HFFc6 (cell line): ENCODE data around the gene HSP90B1. TPM values are rescaled to one million over a fixed set of nuclear protein-coding genes. Genes with fewer than 3 reads are reported as not detected.

Experiments
- DNase-seq: peaks from one replicate; pipeline ENCODE4 v3.0.0-alpha.2; 2018
- H3K27ac Mint-ChIP-seq: 2 replicates; pipeline ENCODE4 v1.8.0; 2020; ENCODE audit warnings: mild to moderate bottlenecking, mixed read lengths
- H3K27me3 Mint-ChIP-seq: 2 replicates; pipeline ENCODE4 v1.8.0; 2021; ENCODE audit warnings: mild to moderate bottlenecking, moderate library complexity, mixed read lengths; ENCODE audit not compliant: insufficient read depth
- H3K36me3 Mint-ChIP-seq: 2 replicates; pipeline ENCODE4 v1.8.0; 2021; ENCODE audit warnings: low read depth, mixed read lengths
- H3K4me1 Mint-ChIP-seq: 2 replicates; pipeline ENCODE4 v1.8.0; 2020; ENCODE audit warnings: low read depth, mixed read lengths
- H3K4me3 Mint-ChIP-seq: 2 replicates; pipeline ENCODE4 v1.8.0; 2020; ENCODE audit warnings: mild to moderate bottlenecking, moderate library complexity, mixed read lengths
- H3K9me3 Mint-ChIP-seq: 2 replicates; pipeline ENCODE4 v1.8.0; 2020; ENCODE audit warnings: mild to moderate bottlenecking, mixed read lengths
- total RNA-seq, 6 experiments: library from RNA; stranded (reverse); fragmentation: NEBNext Ultra II Directional; extraction: Animal tissue kit (Norgen Biotek cat#: 25700); gene quantifications; 2 replicates in 1 of 6; 3 replicates in 5 of 6; pipeline ENCODE4 v1.2.3, GENCODE V29; 2021
- TF ChIP-seq, protein P1 (sequence below): fragments of 200-600 bp; sonication (generic); IDR thresholded peaks from 2 replicates; pipeline ENCODE4 v1.5.0; 2021; ENCODE audit warnings: antibody characterized with exemption, mild to moderate bottlenecking

The HSP90B1 gene
- total RNA-seq, 6 experiments from 2014 or later, result 1,001 to 1,318 (median 1,069) TPM

DNA sequence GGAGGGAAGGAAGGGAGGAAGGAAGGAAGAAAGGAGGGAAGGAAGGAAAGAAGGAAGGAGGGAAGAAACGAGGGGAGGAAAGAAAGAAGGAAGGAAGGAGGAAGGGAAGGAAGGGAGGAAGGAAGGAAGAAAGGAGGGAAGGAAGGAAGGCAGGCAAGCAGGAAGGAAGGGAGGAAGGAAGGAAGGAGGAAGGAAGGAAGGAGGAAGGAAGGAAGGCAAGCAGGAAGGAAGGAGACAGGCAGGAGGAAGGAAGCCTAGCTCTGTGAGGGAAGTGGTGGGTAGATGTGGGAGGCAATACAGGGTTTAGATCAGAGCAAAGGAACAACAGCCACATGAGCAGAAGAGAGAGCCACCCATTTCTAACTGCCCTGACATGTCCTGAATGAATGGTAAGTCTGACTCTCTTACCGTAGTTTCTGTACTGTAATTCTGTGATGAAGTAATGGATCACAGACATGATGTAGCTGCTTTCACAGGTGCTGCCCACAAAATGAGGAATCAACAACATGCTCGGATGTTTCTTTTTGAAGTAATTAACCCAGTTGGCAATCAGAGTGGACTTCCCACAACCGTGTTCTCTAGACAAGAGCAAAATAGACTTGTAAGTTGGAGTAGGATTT lies 24.4 kb upstream of the HSP90B1 start:
- peaks cover 9% of the 10 kb centered on the region for H3K27me3 Mint-ChIP-seq
- TF ChIP-seq, protein P1, sequence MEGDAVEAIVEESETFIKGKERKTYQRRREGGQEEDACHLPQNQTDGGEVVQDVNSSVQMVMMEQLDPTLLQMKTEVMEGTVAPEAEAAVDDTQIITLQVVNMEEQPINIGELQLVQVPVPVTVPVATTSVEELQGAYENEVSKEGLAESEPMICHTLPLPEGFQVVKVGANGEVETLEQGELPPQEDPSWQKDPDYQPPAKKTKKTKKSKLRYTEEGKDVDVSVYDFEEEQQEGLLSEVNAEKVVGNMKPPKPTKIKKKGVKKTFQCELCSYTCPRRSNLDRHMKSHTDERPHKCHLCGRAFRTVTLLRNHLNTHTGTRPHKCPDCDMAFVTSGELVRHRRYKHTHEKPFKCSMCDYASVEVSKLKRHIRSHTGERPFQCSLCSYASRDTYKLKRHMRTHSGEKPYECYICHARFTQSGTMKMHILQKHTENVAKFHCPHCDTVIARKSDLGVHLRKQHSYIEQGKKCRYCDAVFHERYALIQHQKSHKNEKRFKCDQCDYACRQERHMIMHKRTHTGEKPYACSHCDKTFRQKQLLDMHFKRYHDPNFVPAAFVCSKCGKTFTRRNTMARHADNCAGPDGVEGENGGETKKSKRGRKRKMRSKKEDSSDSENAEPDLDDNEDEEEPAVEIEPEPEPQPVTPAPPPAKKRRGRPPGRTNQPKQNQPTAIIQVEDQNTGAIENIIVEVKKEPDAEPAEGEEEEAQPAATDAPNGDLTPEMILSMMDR, result no peak
- H3K9me3 Mint-ChIP-seq, result no peaks in the 10 kb centered on the region
- peaks cover 35% of the 10 kb centered on the region for H3K4me1 Mint-ChIP-seq
- H3K4me3 Mint-ChIP-seq, result no peak overlapping the region
- H3K27ac Mint-ChIP-seq, result no peak overlapping the region
- DNase-seq, result no peak
- no peaks in the 10 kb centered on the region for H3K36me3 Mint-ChIP-seq

DNA sequence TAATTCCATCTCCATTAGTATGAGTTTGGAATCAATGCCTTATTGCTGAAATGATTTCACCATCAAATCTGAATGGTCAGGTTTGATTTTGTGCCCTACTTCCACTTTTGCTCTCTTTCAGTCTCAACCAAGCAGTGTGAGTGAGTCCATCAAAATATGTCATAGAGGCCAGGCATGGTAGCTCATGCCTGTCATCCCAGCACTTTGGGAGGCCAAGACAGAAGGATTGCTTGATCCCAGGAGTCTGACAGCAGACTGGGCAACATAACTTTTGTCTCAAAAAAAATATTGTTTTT lies 22.0 kb upstream of the HSP90B1 start:
- no peak for DNase-seq
- H3K4me1 Mint-ChIP-seq, result peaks cover 50% of the 10 kb centered on the region
- TF ChIP-seq, protein P1, result no peak
- H3K9me3 Mint-ChIP-seq, result no peaks in the 10 kb centered on the region
- no peak overlapping the region for H3K4me3 Mint-ChIP-seq
- H3K27me3 Mint-ChIP-seq, result peaks cover 7% of the 10 kb centered on the region; the same call in 1 of the 2 replicates
- no peak overlapping the region for H3K27ac Mint-ChIP-seq
- H3K36me3 Mint-ChIP-seq, result no peaks in the 10 kb centered on the region

DNA sequence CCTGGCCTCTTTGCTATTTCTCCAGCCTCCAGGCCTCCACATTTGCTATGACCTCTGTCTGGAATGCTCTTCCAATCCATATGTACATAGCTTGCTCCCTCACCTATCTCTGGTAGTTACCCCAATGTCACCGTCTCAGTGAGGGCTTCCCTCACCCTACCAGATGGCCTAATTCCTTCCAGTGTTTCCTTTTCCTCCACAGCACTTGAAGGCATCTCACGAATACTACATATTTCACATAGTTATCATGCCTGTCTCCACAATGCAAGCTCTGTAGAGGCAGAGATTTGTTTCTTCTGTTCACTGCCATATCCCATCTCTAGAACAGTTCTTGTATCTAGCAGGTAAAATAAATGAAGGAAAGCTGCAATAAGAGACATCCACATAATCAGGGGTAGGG lies 21.3 kb upstream of the HSP90B1 start:
- TF ChIP-seq, protein P1, result no peak
- no peaks in the 10 kb centered on the region for H3K36me3 Mint-ChIP-seq
- peak overlapping the region; percentile 17 for H3K4me3 Mint-ChIP-seq
- H3K4me1 Mint-ChIP-seq, result peaks cover 57% of the 10 kb centered on the region
- peak; percentile 39 for DNase-seq
- H3K9me3 Mint-ChIP-seq, result no peaks in the 10 kb centered on the region
- H3K27me3 Mint-ChIP-seq, result peaks cover 5% of the 10 kb centered on the region; the same call in 1 of the 2 replicates
- peak overlapping the region; percentile 5; the same call in 1 of the 2 replicates for H3K27ac Mint-ChIP-seq

DNA sequence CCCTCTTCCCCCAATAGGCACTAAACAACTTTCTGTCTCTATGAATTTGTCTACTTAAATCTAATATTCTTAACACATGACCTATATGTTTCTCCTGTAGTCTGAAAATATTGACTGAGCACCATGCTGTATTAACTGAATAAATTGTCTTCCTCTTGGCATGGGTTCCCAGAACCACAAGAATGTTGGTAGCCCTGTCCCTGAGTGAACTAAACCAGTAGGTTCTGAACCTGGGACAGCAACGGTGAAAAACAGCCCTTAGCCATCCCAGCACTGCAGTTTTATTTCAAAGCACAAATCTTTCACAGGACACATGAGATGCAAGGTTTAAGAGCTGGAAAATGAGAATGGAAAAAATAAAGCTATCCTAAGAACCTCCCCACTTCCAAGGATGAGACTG lies 20.4 kb upstream of the HSP90B1 start:
- Mint-ChIP-seq H3K4me3 (peak overlapping the region; percentile 38), H3K36me3 (no peaks in the 10 kb centered on the region), H3K4me1 (peaks cover 62% of the 10 kb centered on the region), H3K27ac (no peak overlapping the region), H3K9me3 (no peaks in the 10 kb centered on the region), H3K27me3 (peaks cover 5% of the 10 kb centered on the region; the same call in 1 of the 2 replicates)
- TF ChIP-seq, protein P1, result no peak
- DNase-seq, result peak; percentile 24

DNA sequence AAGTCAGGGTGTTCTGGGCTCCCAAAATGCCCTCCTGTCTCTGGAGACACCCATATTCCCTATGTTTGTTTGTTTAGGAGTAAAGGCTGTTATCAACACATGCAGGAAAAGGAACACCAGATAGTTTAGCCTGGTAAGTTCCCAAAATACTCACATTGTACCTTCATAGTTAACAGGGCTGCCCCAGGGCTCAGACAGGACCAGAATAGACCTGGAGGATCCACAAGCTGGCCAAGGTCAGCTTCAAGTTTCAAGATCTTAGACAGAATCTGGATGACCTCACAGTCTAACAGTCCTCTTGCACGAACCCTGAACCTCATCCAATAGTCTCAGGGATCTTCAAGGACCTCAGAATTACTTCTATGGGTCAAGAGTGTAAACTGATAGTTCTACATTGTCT lies 18.1 kb upstream of the HSP90B1 start:
- no peak for DNase-seq
- H3K4me1 Mint-ChIP-seq, result peaks cover 64% of the 10 kb centered on the region
- TF ChIP-seq, protein P1, result no peak
- 0 out of 2 replicates have a peak, but pooled peaks cover 4% of the 10 kb centered on the region for H3K36me3 Mint-ChIP-seq
- peaks cover under 1% of the 10 kb centered on the region; the same call in 1 of the 2 replicates for H3K9me3 Mint-ChIP-seq
- H3K4me3 Mint-ChIP-seq, result no peak overlapping the region
- H3K27ac Mint-ChIP-seq, result no peak overlapping the region
- no peaks in the 10 kb centered on the region for H3K27me3 Mint-ChIP-seq
